ENCODE results near the gene RNU1-1.

The RNU1-1 gene

DNA sequence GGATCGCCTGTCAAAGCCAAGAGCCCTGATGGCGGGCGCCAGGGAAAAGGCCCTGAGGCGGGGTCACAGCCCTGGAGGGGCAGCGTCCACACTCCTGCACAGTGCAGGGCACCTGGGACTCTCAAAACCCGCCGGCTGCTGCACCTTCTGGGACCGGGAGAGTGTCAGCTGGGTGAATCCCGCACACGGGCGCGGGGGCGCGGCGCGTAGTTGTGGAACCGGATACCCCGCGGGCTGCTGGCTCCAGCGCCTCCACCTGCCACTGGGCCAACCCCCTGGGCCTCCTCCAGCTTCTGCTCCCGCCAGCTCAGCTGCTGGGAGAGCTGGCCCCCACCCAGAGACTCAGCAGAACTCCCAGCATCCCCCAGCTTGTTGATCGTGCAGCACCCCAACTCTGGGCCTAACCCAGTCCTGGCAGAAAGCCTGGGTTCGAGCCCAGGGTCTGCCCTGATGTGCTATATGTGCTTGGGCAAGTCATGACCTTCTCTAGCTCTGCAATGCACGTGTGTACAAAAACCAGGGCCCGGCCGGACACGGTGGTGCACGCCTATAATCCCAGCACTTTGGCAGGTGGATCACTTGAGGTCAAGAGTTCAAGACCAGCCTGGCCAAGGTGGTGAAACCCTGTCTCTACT lies 39.8 kb downstream of the RNU1-1 start:
- TF ChIP-seq, protein P1, sequence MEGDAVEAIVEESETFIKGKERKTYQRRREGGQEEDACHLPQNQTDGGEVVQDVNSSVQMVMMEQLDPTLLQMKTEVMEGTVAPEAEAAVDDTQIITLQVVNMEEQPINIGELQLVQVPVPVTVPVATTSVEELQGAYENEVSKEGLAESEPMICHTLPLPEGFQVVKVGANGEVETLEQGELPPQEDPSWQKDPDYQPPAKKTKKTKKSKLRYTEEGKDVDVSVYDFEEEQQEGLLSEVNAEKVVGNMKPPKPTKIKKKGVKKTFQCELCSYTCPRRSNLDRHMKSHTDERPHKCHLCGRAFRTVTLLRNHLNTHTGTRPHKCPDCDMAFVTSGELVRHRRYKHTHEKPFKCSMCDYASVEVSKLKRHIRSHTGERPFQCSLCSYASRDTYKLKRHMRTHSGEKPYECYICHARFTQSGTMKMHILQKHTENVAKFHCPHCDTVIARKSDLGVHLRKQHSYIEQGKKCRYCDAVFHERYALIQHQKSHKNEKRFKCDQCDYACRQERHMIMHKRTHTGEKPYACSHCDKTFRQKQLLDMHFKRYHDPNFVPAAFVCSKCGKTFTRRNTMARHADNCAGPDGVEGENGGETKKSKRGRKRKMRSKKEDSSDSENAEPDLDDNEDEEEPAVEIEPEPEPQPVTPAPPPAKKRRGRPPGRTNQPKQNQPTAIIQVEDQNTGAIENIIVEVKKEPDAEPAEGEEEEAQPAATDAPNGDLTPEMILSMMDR (IDR thresholded peaks at IDR 0.05; ENCODE audit: control extremely low read depth, extremely low read depth, low read depth, missing control alignments): no peak
- ChIA-PET POLR2A (no interaction called here), CTCF (interaction anchor here (1.0 kb wide), 1 partner anchor 10 kb away, joined by 3 read pairs; no protein-coding TSS in a partner anchor)
- DNase-seq (ENCODE audit: extremely low spot score): no peak

DNA sequence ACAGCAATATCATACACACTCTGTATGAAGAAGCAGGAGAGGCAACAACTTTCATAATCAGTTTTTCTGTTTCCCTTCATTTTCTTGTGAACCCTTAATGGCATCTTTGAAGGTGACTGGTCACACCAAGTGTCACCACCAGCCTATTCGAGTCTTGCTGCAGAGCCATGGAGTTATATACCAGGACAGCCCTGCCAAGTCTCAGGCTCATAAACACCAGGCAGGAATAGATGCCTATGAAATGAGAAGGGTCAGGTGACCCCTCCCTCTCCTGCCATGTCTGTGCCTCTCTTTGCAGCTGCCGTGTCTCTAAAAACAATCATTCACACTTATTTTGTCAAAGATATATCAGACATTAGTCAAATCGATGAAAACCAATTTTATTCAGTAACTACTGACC lies 45.5 kb downstream of the RNU1-1 start:
- ChIA-PET CTCF (no interaction called here), POLR2A (no interaction called here)
- no peak for DNase-seq (ENCODE audit: extremely low spot score)
- TF ChIP-seq, protein P1 (IDR thresholded peaks at IDR 0.05; ENCODE audit: control extremely low read depth, extremely low read depth, low read depth, missing control alignments): no peak

DNA sequence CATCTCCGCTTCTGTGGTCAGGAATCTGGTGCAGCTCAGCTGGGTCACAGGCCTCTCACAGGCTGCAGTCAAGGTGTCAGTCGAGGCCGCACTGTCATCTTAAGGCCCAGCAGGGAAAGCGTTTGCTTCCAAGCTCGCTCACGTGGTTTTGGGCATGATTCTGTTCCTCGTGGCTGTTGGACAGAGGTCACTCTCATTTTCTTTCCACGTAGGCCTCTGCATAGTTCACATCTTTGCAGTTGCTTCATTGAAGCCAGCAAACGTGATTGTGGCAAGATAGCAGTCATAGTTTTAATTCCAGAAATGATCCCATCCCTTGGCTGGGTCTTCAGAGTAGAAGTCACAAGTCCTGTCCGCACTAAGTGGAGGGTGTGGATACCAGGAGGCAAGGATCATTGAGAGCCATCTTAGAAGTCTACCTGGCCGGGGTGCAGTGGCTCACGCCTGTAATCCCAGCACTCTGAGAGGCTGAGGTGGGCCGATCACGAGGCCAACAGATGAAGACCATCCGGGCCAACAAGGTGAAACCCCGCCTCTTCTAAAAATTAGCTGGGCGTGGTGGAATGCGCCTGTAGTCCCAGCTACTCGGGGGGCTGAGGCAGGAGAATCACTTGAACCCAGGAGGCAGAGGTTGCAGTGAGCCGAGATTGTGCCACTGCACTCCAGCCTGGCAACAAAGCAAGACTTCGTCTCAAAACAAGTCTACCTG lies 49.0 kb downstream of the RNU1-1 start:
- ChIA-PET CTCF (interaction anchor here (1.1 to 2.0 kb wide), 2 partner anchors 10 to 13 kb away, joined by 3 to 7 read pairs; no protein-coding TSS in a partner anchor), POLR2A (no interaction called here)
- TF ChIP-seq, protein P1 (IDR thresholded peaks at IDR 0.05; ENCODE audit: control extremely low read depth, extremely low read depth, low read depth, missing control alignments): no peak
- no peak for DNase-seq (ENCODE audit: extremely low spot score)
